GM21576 (cell line): ENCODE results near the gene TBCCD1.
"Not testable (repeated sequence)": the region's sequence is repeated elsewhere in the genome, so short reads cannot be mapped to it uniquely, and the experiment has no call there.

ENCODE experiments used
- ATAC-seq: cut with Tn5 transposase; IDR thresholded peaks from one replicate; pipeline ENCODE4 v1.9.1; 2021; ENCODE audit warnings: mild to moderate bottlenecking, moderate library complexity; ENCODE audit not compliant: unreplicated experiment

TBCCD1 gene

GRCh38 chr3:186520957-186521842 is 45.9 kb downstream of the TBCCD1 start:
- ATAC-seq, result peak; percentile 68

- ATAC-seq, result no peak
Measured at GRCh38 chr3:186520431-186520830, 46.7 kb downstream of the TBCCD1 start.

GRCh38 chr3:186519021-186519658 is 48.0 kb downstream of the TBCCD1 start:
- ATAC-seq, result no peak

- no peak for ATAC-seq
Measured at GRCh38 chr3:186517218-186517617, 49.9 kb downstream of the TBCCD1 start.

- no peak for ATAC-seq
Measured at GRCh38 chr3:186516646-186517045, 50.5 kb downstream of the TBCCD1 start.

- ATAC-seq, result no peak
Measured at GRCh38 chr3:186515125-186515524, 52.0 kb downstream of the TBCCD1 start.

- ATAC-seq, result no peak
Measured at GRCh38 chr3:186514296-186515002, 52.7 kb downstream of the TBCCD1 start.

GRCh38 chr3:186513386-186513785 is 53.8 kb downstream of the TBCCD1 start:
- no peak for ATAC-seq

GRCh38 chr3:186512570-186513302 is 54.4 kb downstream of the TBCCD1 start:
- ATAC-seq, result no peak

- ATAC-seq, result no peak
Measured at GRCh38 chr3:186511702-186512101, 55.4 kb downstream of the TBCCD1 start.

- peak; percentile 81 for ATAC-seq
Measured at GRCh38 chr3:186511245-186511644, 55.9 kb downstream of the TBCCD1 start.

- ATAC-seq, result no peak
Measured at GRCh38 chr3:186510374-186511079, 56.6 kb downstream of the TBCCD1 start.

GRCh38 chr3:186509423-186509822 is 57.7 kb downstream of the TBCCD1 start:
- no peak for ATAC-seq

- ATAC-seq, result no peak
Measured at GRCh38 chr3:186506857-186507256, 60.3 kb downstream of the TBCCD1 start.

GRCh38 chr3:186506191-186506739 is 60.9 kb downstream of the TBCCD1 start:
- ATAC-seq, result no peak

GRCh38 chr3:186502966-186503712 is 64.0 kb downstream of the TBCCD1 start:
- ATAC-seq, result no peak

- ATAC-seq, result no peak
Measured at GRCh38 chr3:186502138-186502948, 64.8 kb downstream of the TBCCD1 start.

GRCh38 chr3:186499949-186500348 is 67.2 kb downstream of the TBCCD1 start:
- ATAC-seq, result not testable (repeated sequence)
